ENCODE data around the gene ELAPOR1.

DNA sequence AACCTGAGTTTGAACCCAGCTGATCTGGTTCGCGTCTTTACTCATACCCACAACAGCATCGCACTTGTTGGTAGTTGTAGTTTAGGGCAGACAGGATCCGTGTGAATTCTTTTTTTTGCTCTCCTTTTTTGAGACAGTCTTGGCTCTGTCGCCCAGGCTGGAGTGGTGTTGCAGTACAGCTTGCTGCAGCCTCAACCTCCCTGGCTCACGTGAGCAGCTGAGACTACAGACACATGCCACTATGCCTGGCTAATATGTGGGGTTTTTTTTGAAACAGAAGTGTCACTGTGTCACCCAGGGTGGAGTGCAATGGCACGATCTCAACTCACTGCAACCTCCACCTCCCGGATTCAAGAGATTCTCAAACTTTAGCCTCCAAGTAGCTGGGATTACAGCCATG, 46.0 kb upstream of the ELAPOR1 start:
- TF ChIP-seq, protein P1, sequence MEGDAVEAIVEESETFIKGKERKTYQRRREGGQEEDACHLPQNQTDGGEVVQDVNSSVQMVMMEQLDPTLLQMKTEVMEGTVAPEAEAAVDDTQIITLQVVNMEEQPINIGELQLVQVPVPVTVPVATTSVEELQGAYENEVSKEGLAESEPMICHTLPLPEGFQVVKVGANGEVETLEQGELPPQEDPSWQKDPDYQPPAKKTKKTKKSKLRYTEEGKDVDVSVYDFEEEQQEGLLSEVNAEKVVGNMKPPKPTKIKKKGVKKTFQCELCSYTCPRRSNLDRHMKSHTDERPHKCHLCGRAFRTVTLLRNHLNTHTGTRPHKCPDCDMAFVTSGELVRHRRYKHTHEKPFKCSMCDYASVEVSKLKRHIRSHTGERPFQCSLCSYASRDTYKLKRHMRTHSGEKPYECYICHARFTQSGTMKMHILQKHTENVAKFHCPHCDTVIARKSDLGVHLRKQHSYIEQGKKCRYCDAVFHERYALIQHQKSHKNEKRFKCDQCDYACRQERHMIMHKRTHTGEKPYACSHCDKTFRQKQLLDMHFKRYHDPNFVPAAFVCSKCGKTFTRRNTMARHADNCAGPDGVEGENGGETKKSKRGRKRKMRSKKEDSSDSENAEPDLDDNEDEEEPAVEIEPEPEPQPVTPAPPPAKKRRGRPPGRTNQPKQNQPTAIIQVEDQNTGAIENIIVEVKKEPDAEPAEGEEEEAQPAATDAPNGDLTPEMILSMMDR (IDR thresholded peaks at IDR 0.05; ENCODE audit: low read depth, low read length, missing input control): no peak
- TF ChIP-seq GABPA (IDR thresholded peaks at IDR 0.05 in 1 of 2, conservative IDR thresholded peaks at IDR 0.05 in 1 of 2): no peak
- TF ChIP-seq, protein P2, sequence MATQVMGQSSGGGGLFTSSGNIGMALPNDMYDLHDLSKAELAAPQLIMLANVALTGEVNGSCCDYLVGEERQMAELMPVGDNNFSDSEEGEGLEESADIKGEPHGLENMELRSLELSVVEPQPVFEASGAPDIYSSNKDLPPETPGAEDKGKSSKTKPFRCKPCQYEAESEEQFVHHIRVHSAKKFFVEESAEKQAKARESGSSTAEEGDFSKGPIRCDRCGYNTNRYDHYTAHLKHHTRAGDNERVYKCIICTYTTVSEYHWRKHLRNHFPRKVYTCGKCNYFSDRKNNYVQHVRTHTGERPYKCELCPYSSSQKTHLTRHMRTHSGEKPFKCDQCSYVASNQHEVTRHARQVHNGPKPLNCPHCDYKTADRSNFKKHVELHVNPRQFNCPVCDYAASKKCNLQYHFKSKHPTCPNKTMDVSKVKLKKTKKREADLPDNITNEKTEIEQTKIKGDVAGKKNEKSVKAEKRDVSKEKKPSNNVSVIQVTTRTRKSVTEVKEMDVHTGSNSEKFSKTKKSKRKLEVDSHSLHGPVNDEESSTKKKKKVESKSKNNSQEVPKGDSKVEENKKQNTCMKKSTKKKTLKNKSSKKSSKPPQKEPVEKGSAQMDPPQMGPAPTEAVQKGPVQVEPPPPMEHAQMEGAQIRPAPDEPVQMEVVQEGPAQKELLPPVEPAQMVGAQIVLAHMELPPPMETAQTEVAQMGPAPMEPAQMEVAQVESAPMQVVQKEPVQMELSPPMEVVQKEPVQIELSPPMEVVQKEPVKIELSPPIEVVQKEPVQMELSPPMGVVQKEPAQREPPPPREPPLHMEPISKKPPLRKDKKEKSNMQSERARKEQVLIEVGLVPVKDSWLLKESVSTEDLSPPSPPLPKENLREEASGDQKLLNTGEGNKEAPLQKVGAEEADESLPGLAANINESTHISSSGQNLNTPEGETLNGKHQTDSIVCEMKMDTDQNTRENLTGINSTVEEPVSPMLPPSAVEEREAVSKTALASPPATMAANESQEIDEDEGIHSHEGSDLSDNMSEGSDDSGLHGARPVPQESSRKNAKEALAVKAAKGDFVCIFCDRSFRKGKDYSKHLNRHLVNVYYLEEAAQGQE (IDR thresholded peaks at IDR 0.05): no peak
- TF ChIP-seq JUND (IDR thresholded peaks at IDR 0.05): no peak
- TF ChIP-seq, protein P3, sequence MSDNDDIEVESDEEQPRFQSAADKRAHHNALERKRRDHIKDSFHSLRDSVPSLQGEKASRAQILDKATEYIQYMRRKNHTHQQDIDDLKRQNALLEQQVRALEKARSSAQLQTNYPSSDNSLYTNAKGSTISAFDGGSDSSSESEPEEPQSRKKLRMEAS (IDR thresholded peaks at IDR 0.05): no peak
- no peak for TF ChIP-seq SP1 (IDR thresholded peaks at IDR 0.05)
- no peak for TF ChIP-seq NR2F2 (IDR thresholded peaks at IDR 0.05)
- TF ChIP-seq, protein P4, sequence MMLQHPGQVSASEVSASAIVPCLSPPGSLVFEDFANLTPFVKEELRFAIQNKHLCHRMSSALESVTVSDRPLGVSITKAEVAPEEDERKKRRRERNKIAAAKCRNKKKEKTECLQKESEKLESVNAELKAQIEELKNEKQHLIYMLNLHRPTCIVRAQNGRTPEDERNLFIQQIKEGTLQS (IDR thresholded peaks at IDR 0.05): no peak
- TF ChIP-seq TAF1 (conservative IDR thresholded peaks at IDR 0.05): no peak

Data from liver (tissue), 3 donors.